Endothelial cell of umbilical vein (primary cell): ENCODE results near the gene RAPGEF4. TPM values are rescaled to one million over a fixed set of nuclear protein-coding genes. Genes with fewer than 3 reads are reported as not detected.

Experiments
- BruUV-seq: library from RNA; stranded (reverse); fragments of 400-500 nt; replicated peaks from 2 replicates; lab custom pipeline; 2021; lab: Mats Ljungman, UMichigan
- CTCF ChIA-PET: fragments of 300-600, 350-600 bp; sonication (Branson Sonifier 250); formaldehyde crosslinking; loops from one replicate; lab custom pipeline; 2021; ENCODE audit warnings: antibody characterized with exemption, inconsistent platforms; lab: Charles Lee
- POLR2A ChIA-PET: fragments of 300-600, 350-600 bp; sonication (Branson Sonifier 250); formaldehyde crosslinking; loops from one replicate; lab custom pipeline; 2021; ENCODE audit warnings: antibody characterized with exemption, inconsistent platforms; lab: Charles Lee
- DNase-seq: peaks from one replicate; pipeline ENCODE4 v3.0.0-alpha.2; 2011; ENCODE audit warnings: low read depth, low spot score
- FAIRE-seq: peaks from 2 replicates; lab custom pipeline; 2011; peaks lifted over from hg19 to GRCh38; lab: Jason Lieb, UNC
- H2AFZ ChIP-seq: 2 replicates; pipeline ENCODE4 v1.6.0; 2012; ENCODE audit warnings: low read depth, low read length, control low read depth, inconsistent platforms
- H3K27ac ChIP-seq: 2 replicates; pipeline ENCODE4 v1.5.1; 2011; ENCODE audit warnings: low read depth, mild to moderate bottlenecking, control low read depth, low read length, moderate library complexity; ENCODE audit not compliant: insufficient read depth
- H3K27me3 ChIP-seq, 2 experiments: 2 replicates each; pipeline versions ENCODE4 v1.6.0 to v1.6.1; 2011; ENCODE audit warnings: low read length in 2 of 2, mixed read lengths in 1 of 2; ENCODE audit not compliant: control insufficient read depth in 2 of 2, insufficient read depth in 2 of 2
- H3K36me3 ChIP-seq, 2 experiments: 2 replicates in 1 of 2; 3 replicates in 1 of 2; pipeline ENCODE4 v1.5.1; 2011; ENCODE audit warnings: low read length in 2 of 2, mild to moderate bottlenecking in 1 of 2, moderate library complexity in 1 of 2; ENCODE audit not compliant: control insufficient read depth in 2 of 2, insufficient read depth in 2 of 2; ENCODE audit errors: extremely low read depth in 1 of 2
- H3K4me1 ChIP-seq: 3 replicates; pipeline ENCODE4 v1.5.1; 2011; ENCODE audit warnings: mild to moderate bottlenecking, low read length; ENCODE audit not compliant: control insufficient read depth, insufficient read depth; ENCODE audit errors: extremely low read depth
- H3K4me2 ChIP-seq: 2 replicates; pipeline ENCODE4 v1.6.1; 2011; ENCODE audit warnings: low read length, control low read depth, mixed read lengths; ENCODE audit not compliant: insufficient read depth
- H3K4me3 ChIP-seq, 3 experiments: fragments of 200-600 bp in 1 of 3; sonication (generic), shearing (Covaris generic) in 1 of 3; replicated peaks in 1 of 3; 2 replicates each; pipeline ENCODE4 v1.5.1; 2011 to 2016; ENCODE audit warnings: control low read depth in 3 of 3, low read length in 3 of 3, mild to moderate bottlenecking in 2 of 3, inconsistent platforms in 1 of 3, low read depth in 1 of 3, moderate library complexity in 1 of 3; ENCODE audit not compliant: insufficient read depth in 1 of 3
- H3K79me2 ChIP-seq: 2 replicates; pipeline ENCODE4 v1.6.0; 2012; ENCODE audit warnings: low read length, inconsistent platforms; ENCODE audit not compliant: control insufficient read depth, insufficient read depth
- H3K9ac ChIP-seq: replicated peaks from 2 replicates; pipeline ENCODE3; 2011; ENCODE audit warnings: low read length, control low read depth; ENCODE audit not compliant: insufficient read depth; ENCODE audit errors: extremely low read depth
- H3K9me1 ChIP-seq: replicated peaks from 3 replicates; pipeline ENCODE4 v1.6.0; 2011; ENCODE audit warnings: mild to moderate bottlenecking, low read length; ENCODE audit not compliant: control insufficient read depth, insufficient read depth; ENCODE audit errors: extremely low read depth
- H3K9me3 ChIP-seq: replicated peaks from 2 replicates; pipeline ENCODE4 v1.5.1; 2012; ENCODE audit warnings: low read length, inconsistent platforms; ENCODE audit not compliant: control insufficient read depth, insufficient read depth
- H4K20me1 ChIP-seq: replicated peaks from 2 replicates; pipeline ENCODE3; 2011; ENCODE audit warnings: mild to moderate bottlenecking, low read length; ENCODE audit not compliant: control insufficient read depth, insufficient read depth; ENCODE audit errors: extremely low read depth
- EZH2 ChIP-seq: IDR thresholded peaks from 2 replicates; pipeline ENCODE4 v1.6.1; 2012; ENCODE audit warnings: borderline replicate concordance, low read depth, mild to moderate bottlenecking, moderate library complexity, low read length, inconsistent platforms; ENCODE audit not compliant: severe bottlenecking
- FOS ChIP-seq: IDR thresholded peaks from 2 replicates; pipeline ENCODE4 v1.6.1; 2011; ENCODE audit warnings: mild to moderate bottlenecking, low read length, moderate library complexity, borderline replicate concordance; ENCODE audit not compliant: insufficient read depth
- GATA2 ChIP-seq: IDR thresholded peaks from 2 replicates; pipeline ENCODE4 v1.7.0; 2011; ENCODE audit warnings: low read depth, mild to moderate bottlenecking, moderate library complexity, mixed read lengths, low read length; ENCODE audit not compliant: insufficient read length, insufficient read depth
- JUN ChIP-seq: IDR thresholded peaks from 2 replicates; pipeline ENCODE4 v1.6.1; 2011; ENCODE audit warnings: borderline replicate concordance, low read depth; ENCODE audit not compliant: insufficient read length, insufficient read depth
- MYC ChIP-seq: IDR thresholded peaks from one replicate; pipeline ENCODE4 v1.6.1; 2011; ENCODE audit warnings: mild to moderate bottlenecking, low read depth, low read length
- POLR2A ChIP-seq: IDR thresholded peaks from 2 replicates; pipeline ENCODE4 v1.6.1; 2012; ENCODE audit warnings: low read depth, mild to moderate bottlenecking, control low read depth, low read length
- POLR2AphosphoS5 ChIP-seq: IDR thresholded peaks from 2 replicates; pipeline ENCODE4 v1.6.1; 2012; ENCODE audit warnings: low read depth, mild to moderate bottlenecking, control low read depth, low read length, moderate library complexity; ENCODE audit not compliant: insufficient read depth
- dilution Hi-C: fragments of 300-500 bp; cut with MboI; formaldehyde crosslinking; loops from one replicate; pipeline ENCODE4 v1.15.0; 2019; ENCODE audit warnings: low sequenced_read_pairs; ENCODE audit not compliant: extremely low pct_ligation_motif_present
- intact Hi-C: fragments of 100-400 bp; cut with micrococcal nuclease; formaldehyde crosslinking; loops from one replicate; pipeline ENCODE4 v1.10.0; 2022
- polyA plus RNA-seq, 4 experiments: library from polyadenylated mRNA; depleted of rRNA in 3 of 4; stranded (reverse) in 3 of 4; unstranded in 1 of 4; fragments of >200 nt; gene quantifications; 2 replicates each; pipeline versions ENCODE4 v1.2.1 to v1.2.3, GENCODE V29; 2011 to 2012; ENCODE audit warnings: missing spikeins in 1 of 4
- total RNA-seq: library from RNA; stranded (reverse); gene quantifications from 2 replicates; pipeline ENCODE4 v1.2.3, GENCODE V29; 2021
- TF ChIP-seq, protein P1 (sequence below), 2 donors: IDR thresholded peaks; 1 replicate in 1 of 2; 2 replicates in 1 of 2; pipeline ENCODE4 v1.5.1; 2011; ENCODE audit warnings: low read length in 2 of 2, mild to moderate bottlenecking in 2 of 2, moderate library complexity in 2 of 2, control low read depth in 1 of 2, inconsistent platforms in 1 of 2, low read depth in 1 of 2; ENCODE audit not compliant: insufficient read depth in 1 of 2; ENCODE audit errors: extremely low read depth in 1 of 2
- TF ChIP-seq, protein P2 (sequence below): IDR thresholded peaks from 2 replicates; pipeline ENCODE4 v1.6.1; 2011; ENCODE audit not compliant: insufficient read depth, insufficient read length

The RAPGEF4 gene
- total and polyA plus RNA-seq, 2 donors (not counting 3 experiments of a cell fraction or from before 2014, with no cell fraction given), result 7.2 to 9.2 TPM

DNA sequence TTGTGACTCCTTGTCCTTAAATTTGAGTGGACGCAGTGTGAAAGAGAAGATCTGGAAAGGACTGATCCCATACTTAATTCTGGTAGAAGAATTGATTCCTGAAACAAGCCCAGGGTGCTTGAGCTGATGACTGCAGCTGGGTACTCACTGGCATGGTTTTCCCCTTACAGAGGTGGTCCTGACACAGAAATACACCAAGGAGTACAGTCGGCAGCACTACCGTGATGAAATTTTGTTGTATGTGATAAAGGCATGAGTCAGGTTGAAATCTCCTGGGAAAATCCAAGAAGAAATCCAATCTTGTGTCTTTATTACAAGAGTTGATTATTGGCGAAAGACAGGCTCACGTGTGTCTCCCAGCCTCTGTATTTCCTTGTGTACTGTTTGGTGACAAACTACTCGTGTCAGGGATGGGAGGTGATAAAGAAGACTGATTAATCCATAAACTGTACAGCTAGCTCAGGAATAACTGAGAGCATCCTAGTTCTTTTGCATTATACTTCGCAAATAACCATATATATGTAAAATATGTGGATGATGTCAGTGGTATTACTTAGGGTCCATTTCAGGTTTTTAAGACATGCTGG is 76.6 kb downstream of the RAPGEF4 start:
- no TSS peak for BruUV-seq
- intact Hi-C loops, result no loop called here
- DNase-seq, result no peak
- ChIA-PET CTCF (interaction anchor here (1.0 kb wide), 1 partner anchor 160 kb away, joined by 5 read pairs; no protein-coding TSS in a partner anchor), POLR2A (no interaction called here)
- Histone ChIP-seq H3K27me3 (peaks cover 0 to 2% of the 10 kb centered on the region in 2 experiments), H3K27ac (no peak overlapping the region), H3K36me3 (no peaks in the 10 kb centered on the region), H3K79me2 (no peaks in the 10 kb centered on the region), H3K9me1 (no peaks in the 10 kb centered on the region), H4K20me1 (no peaks in the 10 kb centered on the region), H3K4me3 (no peak overlapping the region), H3K4me2 (no peak overlapping the region), H3K9me3 (no peaks in the 10 kb centered on the region), H3K9ac (no peak overlapping the region), H3K4me1 (no peaks in the 10 kb centered on the region), H2AFZ (no peak overlapping the region)
- dilution Hi-C loops, result no loop called here
- TF ChIP-seq, protein P1, sequence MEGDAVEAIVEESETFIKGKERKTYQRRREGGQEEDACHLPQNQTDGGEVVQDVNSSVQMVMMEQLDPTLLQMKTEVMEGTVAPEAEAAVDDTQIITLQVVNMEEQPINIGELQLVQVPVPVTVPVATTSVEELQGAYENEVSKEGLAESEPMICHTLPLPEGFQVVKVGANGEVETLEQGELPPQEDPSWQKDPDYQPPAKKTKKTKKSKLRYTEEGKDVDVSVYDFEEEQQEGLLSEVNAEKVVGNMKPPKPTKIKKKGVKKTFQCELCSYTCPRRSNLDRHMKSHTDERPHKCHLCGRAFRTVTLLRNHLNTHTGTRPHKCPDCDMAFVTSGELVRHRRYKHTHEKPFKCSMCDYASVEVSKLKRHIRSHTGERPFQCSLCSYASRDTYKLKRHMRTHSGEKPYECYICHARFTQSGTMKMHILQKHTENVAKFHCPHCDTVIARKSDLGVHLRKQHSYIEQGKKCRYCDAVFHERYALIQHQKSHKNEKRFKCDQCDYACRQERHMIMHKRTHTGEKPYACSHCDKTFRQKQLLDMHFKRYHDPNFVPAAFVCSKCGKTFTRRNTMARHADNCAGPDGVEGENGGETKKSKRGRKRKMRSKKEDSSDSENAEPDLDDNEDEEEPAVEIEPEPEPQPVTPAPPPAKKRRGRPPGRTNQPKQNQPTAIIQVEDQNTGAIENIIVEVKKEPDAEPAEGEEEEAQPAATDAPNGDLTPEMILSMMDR (IDR thresholded peaks at IDR 0.05; ENCODE audit: extremely low read depth in 1 of 2, insufficient read depth in 1 of 2, low read depth in 1 of 2, low read length in 2 of 2), result no peak
- TF ChIP-seq MYC, result no peak
- no peak for TF ChIP-seq GATA2
- no peak for TF ChIP-seq POLR2AphosphoS5
- TF ChIP-seq FOS, result no peak
- no peak for TF ChIP-seq POLR2A
- TF ChIP-seq, protein P2, sequence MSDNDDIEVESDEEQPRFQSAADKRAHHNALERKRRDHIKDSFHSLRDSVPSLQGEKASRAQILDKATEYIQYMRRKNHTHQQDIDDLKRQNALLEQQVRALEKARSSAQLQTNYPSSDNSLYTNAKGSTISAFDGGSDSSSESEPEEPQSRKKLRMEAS, result no peak
- no peak for TF ChIP-seq EZH2
- TF ChIP-seq JUN, result no peak
- no peak for FAIRE-seq
